Peyer's patch (tissue), 4 donors: ENCODE measurements around the gene PDZD4. TPM values are rescaled to one million over a fixed set of nuclear protein-coding genes. Genes with fewer than 3 reads are reported as not detected.

Experiments
- DNase-seq, 3 donors: peaks; one replicate each; pipeline ENCODE4 v3.0.0-alpha.2; 2017 to 2019
- H3K27ac ChIP-seq, 4 donors: fragments of 200-600 bp; sonication (generic); one replicate each; pipeline ENCODE4 v1.5.1; 2016 to 2019
- H3K27me3 ChIP-seq, 2 donors: fragments of 200-600 bp; sonication (generic); one replicate each; pipeline ENCODE4 v1.5.1; 2019
- H3K36me3 ChIP-seq, 3 donors: fragments of 200-600 bp; sonication (generic); one replicate each; pipeline ENCODE4 v1.5.1; 2016 to 2019
- H3K4me1 ChIP-seq, 4 donors: fragments of 200-600 bp; sonication (generic); one replicate each; pipeline ENCODE4 v1.5.1; 2016 to 2019
- H3K4me3 ChIP-seq, 4 donors: fragments of 200-600 bp; sonication (generic); 1 replicate in 3 of 4; 2 replicates in 1 of 4; pipeline ENCODE4 v1.5.1; 2016 to 2019; ENCODE audit warnings: mild to moderate bottlenecking in 1 of 4
- H3K9me3 ChIP-seq, 4 donors: fragments of 200-600 bp; sonication (generic); one replicate each; pipeline ENCODE4 v1.5.1; 2016 to 2019; ENCODE audit warnings: mild to moderate bottlenecking in 1 of 4
- CTCF ChIP-seq, 6 experiments: fragments of 450-650 bp in 4 of 6; fragments of 200-600 bp in 2 of 6; sonication (generic) in 1 of 6; IDR thresholded peaks; one replicate each; pipeline ENCODE4 v1.5.1; 2017 to 2019; ENCODE audit warnings: antibody characterized with exemption in 6 of 6, mild to moderate bottlenecking in 3 of 6, moderate library complexity in 1 of 6
- POLR2A ChIP-seq, 2 donors: fragments of 450-650 bp; IDR thresholded peaks; one replicate each; pipeline ENCODE4 v1.5.1; 2017; ENCODE audit warnings: antibody characterized with exemption in 2 of 2, mild to moderate bottlenecking in 2 of 2, moderate library complexity in 2 of 2
- total RNA-seq, 4 donors: library from RNA; depleted of rRNA; stranded (reverse); fragments of >200 nt; gene quantifications; one replicate each; pipeline ENCODE4 v1.1.0, GENCODE V29; 2016

Gene PDZD4
- total RNA-seq, 4 donors from 2014 or later = 1.2 to 8.3 (median 2.4) TPM

- no peak for DNase-seq
- no peaks in the 10 kb centered on the region for H3K27me3 ChIP-seq
Measured at GRCh38 chrX:153861733-153862310, 31.5 kb upstream of the PDZD4 start.

GRCh38 chrX:153861151-153861550 is 30.8 kb upstream of the PDZD4 start:
- Histone ChIP-seq H3K4me1 (no peaks in the 10 kb centered on the region), H3K27ac (no peak overlapping the region), H3K36me3 (no peaks in the 10 kb centered on the region), H3K9me3 (no peaks in the 10 kb centered on the region), H3K4me3 (no peak overlapping the region), H3K27me3 (no peaks in the 10 kb centered on the region)
- no peak for DNase-seq
- no peak for TF ChIP-seq CTCF (IDR thresholded peaks at IDR 0.05)
- no peak for TF ChIP-seq POLR2A (IDR thresholded peaks at IDR 0.05)

More at GRCh38 chrX:153861733-153862310, 31.5 kb upstream of the PDZD4 start:
- Histone ChIP-seq H3K4me1 (no peaks in the 10 kb centered on the region), H3K36me3 (no peaks in the 10 kb centered on the region), H3K27ac (no peak overlapping the region), H3K4me3 (no peak overlapping the region), H3K9me3 (no peaks in the 10 kb centered on the region)
- TF ChIP-seq POLR2A (IDR thresholded peaks at IDR 0.05) = no peak

- no peaks in the 10 kb centered on the region for H3K4me1 ChIP-seq
- no peak for TF ChIP-seq CTCF (IDR thresholded peaks at IDR 0.05)
- TF ChIP-seq POLR2A (IDR thresholded peaks at IDR 0.05) = no peak
- no peak overlapping the region for H3K4me3 ChIP-seq
- H3K27me3 ChIP-seq = no peaks in the 10 kb centered on the region
- H3K9me3 ChIP-seq = no peaks in the 10 kb centered on the region
- no peak for DNase-seq
- no peak overlapping the region for H3K27ac ChIP-seq
- H3K36me3 ChIP-seq = no peaks in the 10 kb centered on the region
Measured at GRCh38 chrX:153857348-153857903, 27.1 kb upstream of the PDZD4 start.

GRCh38 chrX:153854702-153855101 is 24.4 kb upstream of the PDZD4 start:
- Histone ChIP-seq H3K4me3 (no peak overlapping the region), H3K4me1 (no peaks in the 10 kb centered on the region), H3K27me3 (no peaks in the 10 kb centered on the region), H3K36me3 (no peaks in the 10 kb centered on the region), H3K27ac (no peak overlapping the region), H3K9me3 (no peaks in the 10 kb centered on the region)
- no peak for TF ChIP-seq CTCF (IDR thresholded peaks at IDR 0.05)
- TF ChIP-seq POLR2A (IDR thresholded peaks at IDR 0.05) = no peak
- no peak for DNase-seq

- H3K9me3 ChIP-seq = no peaks in the 10 kb centered on the region
- H3K4me1 ChIP-seq = no peaks in the 10 kb centered on the region
- no peak overlapping the region for H3K4me3 ChIP-seq
- no peak for DNase-seq
- no peak overlapping the region for H3K27ac ChIP-seq
- no peaks in the 10 kb centered on the region for H3K36me3 ChIP-seq
- H3K27me3 ChIP-seq = no peaks in the 10 kb centered on the region
- TF ChIP-seq CTCF (IDR thresholded peaks at IDR 0.05) = no peak
- TF ChIP-seq POLR2A (IDR thresholded peaks at IDR 0.05) = no peak
Measured at GRCh38 chrX:153853902-153854267, 23.5 kb upstream of the PDZD4 start.

GRCh38 chrX:153853180-153853901 is 23.0 kb upstream of the PDZD4 start:
- Histone ChIP-seq H3K4me3 (no peak overlapping the region), H3K27me3 (no peaks in the 10 kb centered on the region), H3K27ac (no peak overlapping the region), H3K4me1 (no peaks in the 10 kb centered on the region), H3K36me3 (no peaks in the 10 kb centered on the region), H3K9me3 (no peaks in the 10 kb centered on the region)
- TF ChIP-seq POLR2A (IDR thresholded peaks at IDR 0.05) = no peak
- no peak for TF ChIP-seq CTCF (IDR thresholded peaks at IDR 0.05)
- DNase-seq = no peak
